Measurements from ENCODE around the gene AUTS2.

The AUTS2 gene

GRCh38 chr7:70243443-70243842, 645.2 kb downstream of the AUTS2 start:
- no peak overlapping the region for H3K4me3 ChIP-seq (ENCODE audit: low read depth, low read length)
- TF ChIP-seq CTCF (IDR thresholded peaks at IDR 0.05; ENCODE audit: borderline replicate concordance, insufficient read depth, low read depth, low read length): no peak

- no peak for TF ChIP-seq CTCF (IDR thresholded peaks at IDR 0.05; ENCODE audit: borderline replicate concordance, insufficient read depth, low read depth, low read length)
- no peak overlapping the region for H3K4me3 ChIP-seq (ENCODE audit: low read depth, low read length)
Measured at GRCh38 chr7:70257921-70258320, 659.6 kb downstream of the AUTS2 start.

DNA sequence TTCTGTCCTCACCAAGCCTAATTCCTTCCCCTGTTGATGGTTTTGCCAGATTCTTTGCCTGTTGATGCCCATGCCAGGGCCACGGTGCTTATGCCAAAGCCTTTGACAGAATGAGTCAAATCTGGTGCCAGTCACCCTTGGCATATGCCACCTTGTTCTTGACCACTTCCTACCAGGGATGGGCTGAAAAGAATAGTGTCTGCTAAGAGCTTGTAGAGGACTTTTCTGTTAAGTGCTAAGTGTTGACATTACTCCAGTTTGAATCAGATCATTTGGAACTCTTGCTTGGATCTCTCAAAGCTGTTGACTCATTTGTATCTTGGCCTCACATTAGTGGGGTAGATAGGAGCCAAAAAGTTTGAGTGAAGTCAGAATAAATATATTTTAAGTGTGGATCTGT, 661.2 kb downstream of the AUTS2 start:
- H3K4me3 ChIP-seq (ENCODE audit: low read depth, low read length): no peak overlapping the region
- no peak for TF ChIP-seq CTCF (IDR thresholded peaks at IDR 0.05; ENCODE audit: borderline replicate concordance, insufficient read depth, low read depth, low read length)

DNA sequence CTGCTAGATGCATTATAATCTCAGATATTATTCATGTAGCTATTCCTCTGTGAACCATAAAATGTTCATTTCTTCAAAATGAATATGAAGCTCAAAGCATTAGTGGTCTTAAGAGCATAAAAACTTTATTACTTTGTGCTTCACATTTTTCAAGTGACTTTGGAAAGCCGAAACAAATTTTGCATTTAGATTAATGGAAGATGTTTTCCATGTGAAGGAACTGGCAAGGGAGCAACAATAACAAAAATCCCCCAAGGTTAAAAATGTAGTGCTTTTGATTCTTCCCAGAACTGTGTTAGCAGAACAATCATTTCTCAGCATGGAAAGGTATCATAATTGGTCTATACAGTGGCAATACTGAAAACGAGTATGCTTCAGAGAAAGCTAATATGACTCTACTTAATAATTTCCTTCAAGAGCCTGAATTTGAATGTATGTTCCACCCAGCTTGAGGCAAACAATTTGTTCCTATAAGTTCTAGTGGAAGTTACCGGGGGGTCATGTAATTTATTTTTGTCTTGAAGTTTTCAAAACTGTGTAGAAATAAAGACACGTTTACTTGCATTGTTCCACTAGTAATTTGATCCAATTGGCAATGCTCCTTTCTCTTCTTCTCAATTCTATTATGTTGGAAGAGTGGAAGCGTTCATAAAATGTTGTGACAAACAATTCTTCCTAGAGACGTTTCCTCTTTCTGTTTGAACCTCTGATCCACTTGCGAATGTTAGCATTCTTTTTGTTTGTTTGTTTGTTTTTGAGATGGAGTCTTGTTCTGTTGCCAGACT, 665.4 kb downstream of the AUTS2 start:
- no peak for TF ChIP-seq CTCF (IDR thresholded peaks at IDR 0.05; ENCODE audit: borderline replicate concordance, insufficient read depth, low read depth, low read length)
- H3K4me3 ChIP-seq (ENCODE audit: low read depth, low read length): no peak overlapping the region

DNA sequence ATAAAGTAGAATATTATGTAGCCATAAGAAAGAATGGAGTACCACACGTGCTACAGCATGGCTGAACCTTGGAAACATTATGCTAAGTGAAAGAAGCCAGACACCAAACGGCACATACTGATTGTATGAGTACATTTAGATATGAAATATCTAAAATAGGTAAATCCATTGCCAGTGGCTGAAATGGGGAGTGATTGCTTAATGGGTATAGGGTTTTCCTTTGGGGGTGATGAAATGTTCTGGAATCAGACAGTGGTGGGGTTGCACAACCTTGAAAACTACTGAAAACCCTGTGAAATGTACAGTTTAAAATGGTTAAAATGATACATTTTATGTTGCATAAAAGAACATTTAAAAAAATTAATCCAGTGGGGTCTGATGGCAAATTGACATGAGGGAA, 667.9 kb downstream of the AUTS2 start:
- H3K4me3 ChIP-seq (ENCODE audit: low read depth, low read length): no peak overlapping the region
- no peak for TF ChIP-seq CTCF (IDR thresholded peaks at IDR 0.05; ENCODE audit: borderline replicate concordance, insufficient read depth, low read depth, low read length)

DNA sequence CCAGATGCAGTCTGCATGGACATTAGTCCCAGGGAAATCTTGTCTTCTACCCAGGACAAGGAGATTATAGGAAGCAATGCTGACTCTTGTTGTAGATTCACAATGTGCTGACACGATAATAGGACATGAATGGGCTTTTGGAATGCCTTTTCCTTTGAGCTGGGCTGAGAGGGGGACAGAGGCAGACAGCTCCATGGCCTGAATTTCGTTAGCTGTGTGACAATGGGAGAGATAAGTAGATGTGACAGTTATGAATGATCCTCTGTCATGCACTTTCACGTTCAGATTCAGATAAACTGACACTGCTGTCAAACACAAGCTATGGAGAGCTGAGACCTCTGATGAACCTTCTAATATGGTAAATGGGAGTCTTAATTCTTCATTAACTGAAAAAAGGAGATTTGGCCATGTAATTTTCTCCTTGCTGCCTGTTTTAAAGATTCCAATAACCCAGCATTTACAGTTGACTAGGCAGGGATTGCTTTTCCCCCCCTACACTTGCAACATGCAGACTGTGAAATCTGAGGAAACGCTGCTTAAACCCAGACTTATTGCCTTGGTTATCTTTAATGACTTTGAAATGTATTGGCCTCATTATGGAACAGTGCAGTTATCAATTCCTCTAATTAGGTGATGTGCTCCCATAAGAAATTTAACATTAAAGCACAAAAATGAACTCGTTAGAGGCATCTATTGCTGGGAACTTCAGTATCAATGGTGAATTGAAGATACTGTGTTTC, 669.3 kb downstream of the AUTS2 start:
- TF ChIP-seq CTCF (IDR thresholded peaks at IDR 0.05; ENCODE audit: borderline replicate concordance, insufficient read depth, low read depth, low read length): no peak
- H3K4me3 ChIP-seq (ENCODE audit: low read depth, low read length): no peak overlapping the region

GRCh38 chr7:70268179-70268578, 669.9 kb downstream of the AUTS2 start:
- no peak for TF ChIP-seq CTCF (IDR thresholded peaks at IDR 0.05; ENCODE audit: borderline replicate concordance, insufficient read depth, low read depth, low read length)
- H3K4me3 ChIP-seq (ENCODE audit: low read depth, low read length): no peak overlapping the region

Measured in GM12875 (cell line).